GM12875 (cell line): ENCODE measurements around the gene RBP7.
A peak's percentile ranks its signal among the peaks of the same experiment; 100 is the strongest.
"Not testable (repeated sequence)": the region's sequence is repeated elsewhere in the genome, so short reads cannot be mapped to it uniquely, and the experiment has no call there.

Experiments used
- H3K4me3 ChIP-seq: one replicate; pipeline ENCODE4 v1.5.1; 2011; ENCODE audit warnings: low read depth, low read length, control low read depth
- TF ChIP-seq, protein P1 (sequence below): IDR thresholded peaks from 2 replicates; pipeline ENCODE4 v1.5.1; 2011; ENCODE audit warnings: low read depth, mild to moderate bottlenecking, control low read depth, inconsistent platforms, low read length, moderate library complexity, borderline replicate concordance; ENCODE audit not compliant: insufficient read depth

RBP7 gene

DNA sequence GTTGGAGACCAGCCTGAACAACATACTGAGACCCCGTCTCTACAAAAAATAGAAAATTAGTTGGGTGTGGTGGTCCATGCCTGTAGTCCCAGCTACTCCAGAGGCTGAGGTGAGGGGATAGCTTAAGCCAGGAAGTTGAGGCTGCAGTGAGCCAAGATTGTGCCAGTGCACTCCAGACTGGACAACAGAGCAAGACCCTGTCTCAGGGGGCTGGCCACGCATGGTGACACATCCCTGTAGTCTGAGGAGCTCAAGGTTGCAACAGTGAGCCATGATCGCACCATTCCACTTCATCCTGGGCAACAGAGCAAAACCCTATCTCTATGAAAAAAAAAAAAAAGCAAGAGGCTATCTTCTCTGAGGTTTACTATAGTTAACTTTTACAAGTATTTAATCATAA, 23.1 kb downstream of the RBP7 start:
- TF ChIP-seq, protein P1, sequence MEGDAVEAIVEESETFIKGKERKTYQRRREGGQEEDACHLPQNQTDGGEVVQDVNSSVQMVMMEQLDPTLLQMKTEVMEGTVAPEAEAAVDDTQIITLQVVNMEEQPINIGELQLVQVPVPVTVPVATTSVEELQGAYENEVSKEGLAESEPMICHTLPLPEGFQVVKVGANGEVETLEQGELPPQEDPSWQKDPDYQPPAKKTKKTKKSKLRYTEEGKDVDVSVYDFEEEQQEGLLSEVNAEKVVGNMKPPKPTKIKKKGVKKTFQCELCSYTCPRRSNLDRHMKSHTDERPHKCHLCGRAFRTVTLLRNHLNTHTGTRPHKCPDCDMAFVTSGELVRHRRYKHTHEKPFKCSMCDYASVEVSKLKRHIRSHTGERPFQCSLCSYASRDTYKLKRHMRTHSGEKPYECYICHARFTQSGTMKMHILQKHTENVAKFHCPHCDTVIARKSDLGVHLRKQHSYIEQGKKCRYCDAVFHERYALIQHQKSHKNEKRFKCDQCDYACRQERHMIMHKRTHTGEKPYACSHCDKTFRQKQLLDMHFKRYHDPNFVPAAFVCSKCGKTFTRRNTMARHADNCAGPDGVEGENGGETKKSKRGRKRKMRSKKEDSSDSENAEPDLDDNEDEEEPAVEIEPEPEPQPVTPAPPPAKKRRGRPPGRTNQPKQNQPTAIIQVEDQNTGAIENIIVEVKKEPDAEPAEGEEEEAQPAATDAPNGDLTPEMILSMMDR: no peak
- H3K4me3 ChIP-seq: no peak overlapping the region

- H3K4me3 ChIP-seq: not testable (repeated sequence)
Observed at GRCh38 chr1:10020678-10021077, 23.6 kb downstream of the RBP7 start.

GRCh38 chr1:10021992-10022391, 25.0 kb downstream of the RBP7 start:
- not testable (repeated sequence) for H3K4me3 ChIP-seq

GRCh38 chr1:10022656-10023055, 25.6 kb downstream of the RBP7 start:
- H3K4me3 ChIP-seq: no peak overlapping the region
- TF ChIP-seq, protein P1: no peak

- TF ChIP-seq, protein P1: no peak
- H3K4me3 ChIP-seq: no peak overlapping the region
Observed at GRCh38 chr1:10025354-10025753, 28.3 kb downstream of the RBP7 start.

DNA sequence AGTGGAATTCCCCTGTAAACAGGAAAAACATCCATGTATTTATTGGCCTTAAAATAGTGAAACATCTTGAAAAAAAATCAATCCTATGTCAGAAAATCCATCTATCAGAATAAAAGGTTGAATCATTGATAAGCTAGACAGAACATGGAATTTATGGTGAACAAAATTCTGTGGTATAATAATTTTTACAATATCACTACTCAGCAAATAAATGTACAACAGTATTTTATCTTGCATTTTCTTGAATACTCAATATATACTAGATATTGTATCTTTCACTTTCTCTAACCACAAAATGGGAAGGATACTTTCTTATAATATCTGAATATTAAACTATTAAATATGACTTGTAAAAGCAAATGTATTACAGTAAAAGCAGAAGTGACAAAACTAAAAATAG, 30.0 kb downstream of the RBP7 start:
- H3K4me3 ChIP-seq: no peak overlapping the region
- TF ChIP-seq, protein P1: no peak

GRCh38 chr1:10028956-10029500, 32.0 kb downstream of the RBP7 start:
- not testable (repeated sequence) for H3K4me3 ChIP-seq

DNA sequence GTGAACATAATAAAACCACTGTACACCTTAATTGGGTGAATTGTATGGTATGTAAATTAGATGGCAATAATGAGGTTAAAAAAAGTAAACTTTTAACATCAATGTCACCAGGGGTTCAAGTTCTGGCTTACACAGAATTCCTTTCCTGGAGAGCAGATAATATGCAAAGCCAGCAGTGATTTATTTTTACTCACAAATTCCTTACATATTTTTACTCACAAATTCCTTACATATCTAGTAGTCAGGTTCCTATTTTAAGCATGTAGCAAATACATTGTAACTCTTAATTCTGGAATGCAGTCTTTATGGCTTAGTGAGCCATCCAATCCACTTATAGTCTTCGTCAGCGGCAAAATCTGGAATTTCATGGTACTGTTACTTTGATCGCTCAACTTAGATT, 34.4 kb downstream of the RBP7 start:
- TF ChIP-seq, protein P1: no peak
- H3K4me3 ChIP-seq: no peak overlapping the region

DNA sequence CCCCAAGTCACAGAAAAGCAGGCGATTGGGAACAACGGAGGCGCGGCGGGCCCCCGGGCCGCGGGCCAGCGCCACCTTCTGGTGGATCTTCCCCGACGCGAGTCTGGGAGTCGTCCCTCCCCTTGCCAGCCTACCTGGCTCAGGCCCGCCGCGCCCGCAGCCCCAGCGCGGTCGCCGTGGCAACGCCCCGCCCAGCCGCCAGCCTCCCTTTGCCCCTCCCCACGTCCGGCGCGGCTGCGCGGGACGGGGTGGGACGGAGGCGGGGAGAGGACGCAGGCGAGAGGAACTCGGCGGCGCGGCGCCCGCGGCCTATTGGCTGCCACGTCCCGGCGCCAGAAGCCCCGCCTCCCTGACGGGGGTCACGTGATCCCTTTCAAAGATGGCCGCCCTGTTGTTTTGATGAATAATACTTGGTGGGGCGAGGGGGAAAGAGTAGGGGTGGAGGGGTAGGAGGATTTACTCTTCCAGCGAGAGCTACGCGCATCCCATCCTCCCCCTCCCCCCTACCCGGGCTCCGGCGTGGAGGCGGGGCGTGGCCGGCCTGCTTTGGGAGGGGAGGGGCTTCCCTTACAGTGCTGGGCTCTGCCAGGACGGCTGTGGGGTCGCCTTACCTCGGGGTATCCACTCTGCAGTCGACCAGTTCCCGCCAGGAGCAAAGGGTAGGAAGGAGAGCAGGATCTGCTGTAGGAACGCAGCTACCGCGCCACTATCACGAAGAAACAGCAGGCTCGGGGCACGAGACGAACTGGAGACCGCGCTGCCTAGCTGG, 35.7 kb downstream of the RBP7 start, which contains the start of gene UBE4B:
Gene UBE4B (plus strand): TSS at position 369 of the 769 bp plus-strand sequence. CDS start 713 bp downstream, outside the sequence.
- H3K4me3 ChIP-seq: peak within 1 kb of the TSS; percentile 97
- TF ChIP-seq, protein P1: peak; percentile 88
